NAMALWA (cell line): Measurements from ENCODE around the gene FAM13A.

Source experiments
- DNase-seq: peaks from one replicate; pipeline ENCODE4 v3.0.0-alpha.2; 2015; ENCODE audit warnings: low spot score

Gene FAM13A

DNA sequence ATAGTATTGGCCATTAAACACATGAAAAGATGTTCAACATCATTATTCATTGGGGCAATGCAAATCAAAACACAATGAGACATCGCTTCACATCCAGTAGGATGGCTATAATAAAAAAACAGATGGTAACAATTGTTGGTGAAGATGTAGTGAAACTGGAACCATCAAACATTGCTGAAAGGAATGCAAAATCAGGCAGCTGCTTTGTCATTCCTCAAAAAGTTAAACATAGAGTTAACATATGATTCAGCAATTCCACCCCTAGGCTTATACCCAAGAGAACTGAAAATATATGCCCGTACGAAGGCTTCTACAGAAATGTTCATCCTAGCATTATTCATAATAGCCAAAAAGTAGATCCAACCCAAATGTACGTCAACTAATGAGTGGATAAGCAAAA lies 215.3 kb downstream of the FAM13A start:
- DNase-seq: no peak

DNA sequence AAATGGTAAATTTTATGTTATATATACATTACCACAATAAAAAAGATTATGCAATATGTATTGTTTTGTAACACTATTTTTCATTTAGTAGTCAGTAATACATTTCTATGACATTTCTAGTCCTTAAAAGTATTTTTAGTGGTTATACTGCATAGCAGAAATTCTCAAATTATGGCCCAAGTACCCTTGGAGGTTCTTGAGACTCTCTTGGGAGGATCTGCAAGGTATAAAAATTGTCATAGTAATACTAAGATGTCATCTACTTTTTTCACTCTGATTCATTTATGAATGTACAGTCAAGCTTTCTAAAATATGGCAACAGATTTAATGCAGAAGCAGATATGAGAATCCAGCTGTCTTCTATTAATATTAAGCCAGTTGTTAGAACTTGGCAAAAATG lies 220.8 kb downstream of the FAM13A start:
- no peak for DNase-seq

GRCh38 chr4:88831031-88831430 lies 226.0 kb downstream of the FAM13A start:
- no peak for DNase-seq

DNA sequence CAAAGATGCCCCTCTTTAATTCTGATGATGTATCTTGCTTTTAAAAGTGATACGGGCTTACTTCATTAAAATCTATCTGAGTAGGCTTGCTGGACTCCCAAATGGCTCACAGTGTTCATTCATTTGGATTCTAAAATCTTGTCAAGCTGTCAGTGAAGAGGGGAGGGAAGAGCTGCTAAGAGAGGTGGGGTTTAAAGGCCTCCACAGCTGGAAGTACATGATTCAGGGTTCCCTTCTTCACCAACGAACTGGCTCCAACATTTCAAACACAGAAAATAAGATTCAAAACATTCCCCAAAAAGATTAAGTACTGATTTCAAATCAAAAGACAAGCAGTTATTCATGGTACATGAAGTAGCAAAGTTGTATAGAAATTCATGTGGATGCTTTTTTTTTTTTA lies 226.4 kb downstream of the FAM13A start:
- DNase-seq: no peak

GRCh38 chr4:88828842-88829571 lies 228.0 kb downstream of the FAM13A start:
- no peak for DNase-seq

DNA sequence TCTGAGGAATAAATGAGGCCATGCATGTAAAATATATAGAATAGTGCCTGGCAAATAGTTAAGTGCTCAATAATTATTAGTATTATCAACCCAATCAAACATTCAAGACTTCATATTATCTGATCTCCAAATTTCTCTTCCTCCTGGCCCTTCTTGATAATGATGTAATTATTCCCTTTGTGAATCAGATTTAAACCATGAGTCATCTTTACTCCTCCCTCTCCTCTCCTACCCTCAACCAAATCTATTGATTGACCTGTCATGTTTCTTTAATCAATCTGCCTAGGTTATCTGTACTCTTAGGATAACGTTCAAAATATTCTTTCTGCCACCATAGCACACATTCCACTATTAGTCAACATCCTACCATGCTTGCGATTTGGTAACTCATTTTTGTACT lies 229.5 kb downstream of the FAM13A start:
- no peak for DNase-seq

GRCh38 chr4:88826771-88827170 lies 230.2 kb downstream of the FAM13A start:
- no peak for DNase-seq

- DNase-seq: no peak
Observed at GRCh38 chr4:88825931-88826330, 231.1 kb downstream of the FAM13A start.

DNA sequence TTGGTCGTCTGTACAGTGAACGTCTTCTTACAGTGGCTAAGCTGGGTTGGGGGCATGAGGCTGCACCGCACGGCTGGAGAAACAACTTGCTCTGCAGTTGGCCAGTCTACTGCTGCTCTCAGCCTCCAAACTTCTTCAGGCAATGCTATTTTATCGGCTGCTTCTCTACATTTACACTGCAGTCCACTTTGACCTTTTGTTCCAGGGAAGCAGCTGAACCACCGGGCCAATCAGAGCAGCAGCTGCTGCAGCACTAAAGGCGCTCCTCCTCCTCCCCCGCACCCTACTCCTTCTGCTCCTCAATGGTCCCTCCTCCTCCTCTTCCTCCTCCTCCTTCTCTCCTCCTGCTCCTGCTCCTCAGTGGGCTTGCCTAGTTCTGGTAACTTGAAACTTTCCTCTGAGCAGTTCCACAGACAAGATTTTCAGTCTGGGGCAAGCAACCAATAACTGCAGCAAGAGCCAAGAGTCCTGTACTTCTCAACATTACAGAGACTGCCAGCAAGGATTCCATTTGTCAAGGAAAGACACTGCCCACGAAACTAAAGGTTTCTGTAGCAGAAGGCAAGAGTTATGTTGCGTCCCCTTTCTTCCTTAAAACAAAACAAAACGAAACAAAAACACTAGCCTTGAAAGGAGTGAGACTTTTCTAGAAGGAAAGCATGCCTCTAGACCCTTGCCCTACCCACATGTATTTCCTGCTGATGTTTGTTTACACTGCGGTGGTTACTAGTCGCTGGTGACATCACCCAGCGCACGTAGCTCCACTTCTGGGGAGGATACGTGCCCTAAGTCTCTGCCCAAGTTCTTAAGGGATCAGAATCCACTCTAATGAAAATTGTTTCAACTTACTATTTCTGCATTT lies 233.7 kb downstream of the FAM13A start:
- peak; percentile 76 for DNase-seq

- DNase-seq: no peak
Observed at GRCh38 chr4:88822034-88822789, 234.8 kb downstream of the FAM13A start.

- no peak for DNase-seq
Observed at GRCh38 chr4:88821522-88821921, 235.5 kb downstream of the FAM13A start.

DNA sequence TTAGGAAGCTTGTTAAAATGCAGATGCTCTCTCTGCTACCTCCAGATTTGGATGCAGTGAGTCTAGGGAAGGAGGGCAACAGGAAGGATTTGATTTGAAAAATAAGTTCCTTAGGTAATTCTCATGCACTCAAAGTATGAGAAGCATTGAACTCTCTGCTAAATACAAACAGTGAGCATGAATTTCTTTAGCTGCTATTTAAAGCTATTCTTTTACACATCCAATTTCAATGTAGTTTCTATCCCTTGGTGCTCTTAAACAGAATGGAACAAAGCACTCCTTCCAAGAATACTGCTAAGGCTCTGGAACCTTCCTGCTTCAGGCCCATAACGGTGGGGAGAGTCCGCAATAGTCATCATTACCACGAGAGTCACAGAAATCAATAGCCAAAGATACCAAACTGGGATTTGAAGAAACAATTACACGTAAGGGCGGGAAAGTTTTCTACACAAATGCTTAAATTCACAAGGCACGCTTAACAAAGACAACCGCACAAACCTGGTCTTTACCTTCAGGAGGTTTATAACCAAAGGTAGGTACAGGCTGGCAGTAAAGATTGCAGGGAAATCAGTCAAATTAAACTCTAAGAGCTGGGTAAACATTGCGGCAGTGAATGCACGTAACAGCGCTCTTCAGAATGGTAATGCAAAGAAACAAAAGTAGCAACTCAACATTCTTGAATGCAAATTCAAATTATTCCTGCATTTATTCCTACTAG lies 236.1 kb downstream of the FAM13A start:
- DNase-seq: no peak

DNA sequence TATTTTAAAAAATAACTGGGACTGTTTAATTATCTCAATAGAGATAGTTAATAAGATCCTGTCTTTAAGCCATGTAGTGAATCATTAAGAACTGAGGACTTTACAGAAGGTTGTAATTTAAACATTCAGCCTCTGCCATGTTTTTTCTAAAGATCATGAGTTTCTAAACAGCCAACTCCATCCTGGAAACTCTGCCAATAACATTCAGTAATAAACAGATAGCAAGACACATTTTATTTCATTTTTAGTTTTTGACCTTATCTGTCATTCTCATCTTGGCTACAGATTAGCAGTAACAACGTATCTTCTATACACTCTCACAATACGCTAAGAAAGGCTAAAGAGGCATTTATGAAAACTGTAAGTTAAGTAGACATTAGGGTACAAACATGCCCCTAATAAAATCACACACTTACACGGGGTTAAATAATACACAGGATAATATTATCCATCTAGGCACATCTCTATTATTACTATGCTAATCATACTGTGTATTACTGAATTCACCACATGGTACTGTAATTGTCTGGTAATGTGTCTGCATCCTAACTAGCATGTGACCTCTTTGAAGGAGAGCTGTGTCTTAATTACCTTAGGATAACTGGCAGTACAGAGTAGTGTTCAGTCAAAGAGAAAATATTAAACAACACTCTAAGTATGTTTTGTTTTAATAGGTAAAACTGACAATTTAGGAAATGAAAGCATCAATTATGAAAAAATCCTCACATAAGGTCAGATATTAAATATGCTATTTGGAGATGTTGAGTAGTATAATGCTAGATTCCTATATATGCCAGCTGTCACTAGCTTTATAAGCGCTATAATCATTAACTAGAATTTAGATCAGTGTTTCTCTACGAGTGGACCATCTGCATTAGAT lies 236.9 kb downstream of the FAM13A start:
- no peak for DNase-seq

DNA sequence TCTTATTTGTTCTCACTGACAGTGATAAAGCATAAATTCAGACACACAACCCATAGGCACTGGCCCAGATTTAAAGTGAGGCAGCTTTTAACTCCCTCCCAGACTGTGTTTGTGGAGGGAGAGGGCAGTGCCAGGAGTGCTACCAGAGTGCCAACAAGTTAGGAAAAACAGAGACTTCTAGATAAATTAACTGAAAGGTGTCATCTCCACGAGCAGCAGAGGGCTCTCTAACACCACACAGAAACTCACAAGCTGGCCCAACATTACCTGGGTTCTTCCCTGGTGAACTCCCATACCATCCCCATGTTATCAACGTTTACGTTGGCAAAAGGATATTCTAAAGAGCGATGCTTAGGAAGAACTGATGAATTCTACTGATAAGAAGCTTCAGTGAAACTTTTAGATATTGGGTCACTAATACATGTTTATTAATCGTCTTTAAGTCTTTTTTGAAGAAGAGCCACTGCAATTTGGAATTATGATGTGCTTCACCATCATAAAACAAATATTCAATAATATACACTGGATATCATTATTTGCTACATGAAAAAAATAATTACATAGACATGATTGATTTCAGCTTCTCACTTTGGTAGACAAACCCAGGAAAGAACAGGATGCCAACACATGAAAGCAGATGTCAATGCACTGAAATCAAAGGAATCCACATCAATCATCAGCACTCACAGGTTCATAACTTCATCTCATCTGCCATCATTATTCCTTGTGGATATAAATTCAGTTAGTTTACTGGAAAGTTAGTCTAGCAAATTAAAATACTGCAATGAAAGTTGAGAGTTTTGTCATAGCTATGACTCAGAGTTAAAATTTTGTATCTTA lies 238.1 kb downstream of the FAM13A start:
- DNase-seq: peak; percentile 48

- no peak for DNase-seq
Observed at GRCh38 chr4:88817740-88818139, 239.2 kb downstream of the FAM13A start.

DNA sequence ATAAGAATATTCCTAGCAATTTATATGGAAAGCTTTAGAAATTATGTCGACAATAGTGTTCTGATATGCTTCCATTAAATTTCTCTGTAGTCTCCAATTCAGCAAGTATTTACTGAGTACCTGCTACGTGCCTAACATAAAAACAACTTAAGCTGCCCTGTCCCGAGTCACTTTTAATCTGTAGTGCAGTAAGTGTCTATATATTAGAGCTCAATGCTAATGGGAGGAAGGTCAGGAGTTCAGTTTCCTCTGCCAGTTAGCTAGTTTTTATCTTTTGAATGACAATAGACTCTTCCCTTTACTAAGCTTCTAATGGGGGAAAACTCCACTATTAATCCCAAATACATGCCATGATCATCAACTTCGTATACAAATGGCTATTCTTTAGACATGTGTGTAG lies 240.6 kb downstream of the FAM13A start:
- DNase-seq: no peak

- peak; percentile 13 for DNase-seq
Observed at GRCh38 chr4:88814043-88814617, 242.9 kb downstream of the FAM13A start.

GRCh38 chr4:88813013-88813412 lies 244.0 kb downstream of the FAM13A start:
- no peak for DNase-seq

DNA sequence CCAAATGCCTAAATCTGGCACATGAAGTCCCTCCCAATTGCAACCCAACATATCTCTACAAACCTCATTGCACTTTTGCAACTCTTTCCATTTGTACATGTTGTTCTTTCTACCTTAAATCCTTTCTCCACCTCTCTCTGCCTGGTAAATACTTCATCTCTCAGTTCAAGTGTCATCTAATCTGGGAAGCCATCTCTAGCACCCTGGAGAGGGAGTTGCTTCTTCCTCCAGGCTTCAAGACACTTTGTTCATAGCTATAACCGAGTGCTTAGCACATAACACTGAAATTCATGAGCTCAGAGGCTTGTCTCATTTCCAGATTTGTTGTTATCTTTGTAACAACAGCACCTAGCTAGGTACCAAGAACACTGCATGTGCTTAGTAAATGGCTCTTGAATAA lies 244.6 kb downstream of the FAM13A start:
- DNase-seq: no peak

DNA sequence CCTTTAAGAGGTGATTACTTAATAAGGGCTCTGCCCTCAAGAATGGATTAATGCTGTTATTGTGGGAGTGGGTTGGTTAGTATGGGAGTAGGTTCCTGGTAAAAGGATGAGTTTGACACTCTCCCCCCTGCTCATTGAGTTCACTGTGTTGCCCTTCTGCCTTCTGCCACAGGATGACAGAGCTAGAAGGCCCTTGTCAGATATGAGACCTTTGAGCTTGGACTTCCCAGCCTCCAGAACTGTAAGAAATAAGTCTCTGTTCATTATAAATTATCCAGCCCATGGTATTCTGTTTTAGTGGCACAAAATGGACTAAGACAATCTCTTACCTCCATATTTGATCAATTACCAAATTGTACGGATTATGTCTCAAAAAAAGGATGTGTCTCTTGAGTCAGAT lies 245.1 kb downstream of the FAM13A start:
- DNase-seq: no peak
